ENCODE measurements around the gene SRPK2.

GRCh38 chr7:105279688-105280007 lies 109.1 kb downstream of the SRPK2 start:
- no peak for TF ChIP-seq POLR2AphosphoS5 (IDR thresholded peaks at IDR 0.05; ENCODE audit: low read depth, low read length)
- no peak for TF ChIP-seq CTCF (IDR thresholded peaks at IDR 0.05)
- TF ChIP-seq REST (IDR thresholded peaks at IDR 0.05; ENCODE audit: insufficient read depth in 1 of 2, low read depth in 2 of 2, low read length in 1 of 2) = no peak
